Common myeloid progenitor, CD34-positive (primary cell): ENCODE data around the gene POMGNT1.

Source experiments
- CTCF ChIA-PET: fragments of 350-600 bp; sonication (Branson Sonifier 250); formaldehyde crosslinking; loops from one replicate; lab custom pipeline; 2021; ENCODE audit warnings: antibody characterized with exemption; lab: Charles Lee
- POLR2A ChIA-PET: fragments of 350-600 bp; sonication (Branson Sonifier 250); formaldehyde crosslinking; loops from one replicate; lab custom pipeline; 2021; ENCODE audit warnings: antibody characterized with exemption; lab: Charles Lee
- DNase-seq, 3 donors: peaks; one replicate each; pipeline versions ENCODE4 v3.0.0 to v3.0.0-alpha.2; 2013
- H3K27ac ChIP-seq, 2 experiments: 1 replicate in 1 of 2; 2 replicates in 1 of 2; pipeline ENCODE4 v1.7.0; 2013; ENCODE audit warnings: inconsistent platforms in 2 of 2, low read length in 2 of 2, mild to moderate bottlenecking in 2 of 2, low read depth in 1 of 2, moderate library complexity in 1 of 2; ENCODE audit not compliant: severe bottlenecking in 2 of 2, insufficient read depth in 1 of 2, poor library complexity in 1 of 2
- H3K27me3 ChIP-seq, 5 experiments: replicated peaks in 2 of 5; 1 replicate in 3 of 5; 2 replicates in 2 of 5; pipeline versions ENCODE4 v1.6.1 to v1.7.0; 2013; ENCODE audit warnings: low read length in 4 of 5, mild to moderate bottlenecking in 2 of 5, moderate library complexity in 2 of 5, inconsistent platforms in 1 of 5; ENCODE audit not compliant: insufficient read depth in 5 of 5, control insufficient read depth in 4 of 5
- H3K36me3 ChIP-seq, 4 experiments: 1 replicate in 2 of 4; 2 replicates in 2 of 4; pipeline versions ENCODE4 v1.6.1 to v1.7.0; 2013; ENCODE audit warnings: low read length in 3 of 4, control low read depth in 1 of 4, mild to moderate bottlenecking in 1 of 4; ENCODE audit not compliant: control insufficient read depth in 4 of 4, insufficient read depth in 4 of 4
- H3K4me1 ChIP-seq, 4 experiments: 1 replicate in 3 of 4; 2 replicates in 1 of 4; pipeline versions ENCODE4 v1.6.1 to v1.7.1; 2013; ENCODE audit warnings: low read length in 3 of 4, mild to moderate bottlenecking in 3 of 4, control low read depth in 1 of 4, inconsistent platforms in 1 of 4, moderate library complexity in 1 of 4; ENCODE audit not compliant: control insufficient read depth in 4 of 4, insufficient read depth in 4 of 4; ENCODE audit errors: control extremely low read depth in 1 of 4
- H3K4me3 ChIP-seq, 7 experiments: 1 replicate in 4 of 7; 2 replicates in 3 of 7; pipeline versions ENCODE4 v1.5.1 to v1.7.0; 2013; ENCODE audit warnings: mild to moderate bottlenecking in 7 of 7, low read length in 6 of 7, moderate library complexity in 6 of 7, inconsistent platforms in 2 of 7, low read depth in 2 of 7, control low read depth in 1 of 7; ENCODE audit not compliant: insufficient read depth in 4 of 7, control insufficient read depth in 1 of 7; ENCODE audit errors: extremely low read depth in 1 of 7
- H3K9me3 ChIP-seq, 5 experiments: 1 replicate in 4 of 5; 2 replicates in 1 of 5; pipeline versions ENCODE4 v1.6.1 to v1.7.1; 2013; ENCODE audit warnings: low read length in 4 of 5, mild to moderate bottlenecking in 2 of 5, inconsistent platforms in 1 of 5, low read depth in 1 of 5, moderate library complexity in 1 of 5; ENCODE audit not compliant: control insufficient read depth in 4 of 5, insufficient read depth in 2 of 5; ENCODE audit errors: control extremely low read depth in 1 of 5
- WGBS: methylation state at CpG from one replicate; pipeline ENCODE4 v1.1.5; 2013; ENCODE audit not compliant: insufficient coverage; 5-methylcytosine and 5-hydroxymethylcytosine counted together

POMGNT1 gene

DNA sequence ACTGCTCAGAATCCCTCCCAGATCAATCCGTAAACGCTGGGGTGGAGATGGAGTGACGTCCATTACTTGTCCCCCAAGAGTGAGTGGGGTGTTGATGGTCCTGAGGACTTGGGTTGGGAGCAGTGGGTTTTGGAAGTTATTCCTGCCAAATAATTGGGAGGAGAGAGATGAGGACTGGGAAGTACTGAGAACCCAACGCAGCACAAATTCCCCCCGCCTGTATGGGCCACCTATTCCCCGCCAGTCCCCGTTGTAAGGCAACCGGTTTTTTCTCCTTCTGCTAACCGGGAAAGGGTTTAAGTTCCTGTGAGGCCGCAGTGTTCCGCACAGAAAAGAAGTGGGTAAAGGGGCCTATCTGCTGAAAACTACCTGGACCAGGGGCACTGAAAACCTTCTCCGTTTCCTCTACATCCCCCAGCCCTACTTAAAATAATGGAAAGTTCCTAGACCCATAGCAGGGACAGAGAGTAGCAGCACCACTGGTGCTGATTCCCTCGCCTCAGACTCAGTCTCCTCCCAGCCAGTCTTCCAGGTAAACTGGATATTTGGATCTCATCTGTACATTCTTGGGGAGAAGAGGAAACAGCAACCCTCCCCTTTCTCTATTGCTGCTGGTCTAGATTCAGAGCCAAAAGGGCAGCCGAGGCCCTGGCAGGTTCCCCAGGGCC, 5.6 kb upstream of the POMGNT1 start:
- WGBS, result 0% methylated on average over 5 of the region's 14 CpGs
- ChIA-PET CTCF (interaction anchor here (1.1 kb wide), 2 partner anchors 18 to 20 kb away, joined by 3 to 5 read pairs; no protein-coding TSS in a partner anchor), POLR2A (no interaction called here)
- DNase-seq, result peak in 1 of 3 donors; percentile 8
- Histone ChIP-seq H3K27ac (peak overlapping the region in 1 of 2 experiments; percentile 60), H3K4me1 (peaks cover 3 to 30% (median 24%) of the 10 kb centered on the region in 4 experiments), H3K4me3 (peak overlapping the region; percentile 61 to 96 (median 78)), H3K9me3 (no peaks in the 10 kb centered on the region), H3K27me3 (no peaks in the 10 kb centered on the region), H3K36me3 (no peaks in the 10 kb centered on the region)

DNA sequence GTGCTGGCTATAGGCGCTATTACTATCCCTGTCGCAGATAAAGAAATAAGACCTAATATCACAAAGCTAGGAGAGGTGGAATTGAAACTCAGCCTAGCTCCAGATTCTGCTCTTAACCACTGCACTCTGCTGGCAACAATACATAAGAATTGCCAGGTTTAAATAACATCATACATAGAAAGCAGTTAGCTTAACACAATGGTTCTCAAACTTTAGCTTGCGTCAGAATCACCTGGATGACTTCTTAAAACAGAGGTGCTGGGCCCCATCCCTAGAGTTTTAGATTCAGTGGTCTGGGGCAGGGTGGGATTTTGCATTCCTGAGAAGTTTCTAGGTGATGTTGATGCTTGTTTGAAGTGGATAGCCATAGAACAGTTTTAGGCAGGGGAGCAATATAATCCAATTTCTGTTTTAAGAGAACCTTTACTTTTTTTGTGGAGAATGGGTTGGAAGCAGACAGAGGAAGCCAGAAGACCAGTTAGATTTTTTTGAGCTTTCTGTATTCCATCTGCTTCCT, 1.1 kb upstream of the POMGNT1 start:
- H3K36me3 ChIP-seq, result peaks cover 0 to 22% (median 8%) of the 10 kb centered on the region in 4 experiments
- ChIA-PET CTCF (interaction anchor here (0.6 to 2.6 kb wide), 2 partner anchors 24 to 226 kb away, joined by 3 to 12 read pairs; no protein-coding TSS in a partner anchor), POLR2A (no interaction called here)
- H3K9me3 ChIP-seq, result no peaks in the 10 kb centered on the region
- DNase-seq, result peak in 1 of 3 donors; percentile 6
- peak overlapping the region in 3 of 7 experiments; percentile 71 to 89 (median 84) for H3K4me3 ChIP-seq
- 100% methylated on average over 1 of the region's 3 CpGs for WGBS
- H3K27ac ChIP-seq, result peak overlapping the region in 1 of 2 experiments; percentile 73
- peaks cover 5 to 36% (median 35%) of the 10 kb centered on the region in 4 experiments for H3K4me1 ChIP-seq
- no peaks in the 10 kb centered on the region for H3K27me3 ChIP-seq

DNA sequence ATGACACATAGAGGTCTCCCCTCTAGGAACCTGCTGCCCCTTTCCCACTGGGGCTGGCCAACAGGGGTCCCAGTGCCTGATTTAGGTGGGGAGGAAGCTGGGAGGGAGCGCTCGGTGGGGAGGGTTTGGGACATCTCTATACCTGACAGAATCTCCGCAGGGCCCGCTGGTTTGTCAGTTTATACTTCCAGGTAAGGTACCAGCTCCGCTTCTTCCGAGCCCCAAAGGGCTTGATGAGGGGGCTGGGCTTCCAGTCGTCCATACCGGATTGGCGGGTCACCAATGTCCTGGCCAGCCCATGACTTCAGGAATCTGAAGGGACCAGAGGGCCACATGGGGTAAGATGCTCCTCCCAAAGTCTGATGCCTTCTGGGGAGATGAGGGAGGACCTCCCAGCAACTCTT, 672 bp downstream of the POMGNT1 start:
- H3K27me3 ChIP-seq, result no peaks in the 10 kb centered on the region
- H3K36me3 ChIP-seq, result peaks cover 3 to 39% (median 21%) of the 10 kb centered on the region in 4 experiments
- no peaks in the 10 kb centered on the region for H3K9me3 ChIP-seq
- peak overlapping the region in 1 of 2 experiments; percentile 80 for H3K27ac ChIP-seq
- CTCF ChIA-PET, result interaction anchor here (2.6 kb wide), 1 partner anchor 26 kb away, joined by 12 read pairs; no protein-coding TSS in a partner anchor
- 87% methylated on average over 9 of the region's 9 CpGs for WGBS
- peaks cover 2 to 21% (median 19%) of the 10 kb centered on the region in 4 experiments for H3K4me1 ChIP-seq
- POLR2A ChIA-PET, result no interaction called here
- H3K4me3 ChIP-seq, result peak overlapping the region; percentile 56 to 91 (median 82)
- DNase-seq, result no peak

DNA sequence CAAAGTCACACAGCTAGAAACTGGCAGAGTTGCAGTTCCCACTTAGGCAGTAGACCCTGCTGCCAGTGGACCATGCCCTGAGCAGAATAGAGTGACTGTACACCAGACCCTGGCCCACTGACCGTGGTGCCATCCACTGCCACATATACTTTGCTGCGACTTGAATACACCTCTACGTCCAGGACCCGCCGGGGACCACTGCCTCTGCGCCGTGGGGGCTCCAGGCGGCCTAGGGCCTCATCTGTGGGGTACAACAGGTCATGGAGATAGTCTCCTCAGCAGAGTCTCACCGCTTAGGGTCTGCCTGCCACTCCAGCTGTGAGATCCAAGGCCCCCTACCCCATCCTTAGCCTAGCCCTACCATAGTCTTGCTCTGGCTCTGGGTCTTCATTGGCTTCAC, 1.6 kb downstream of the POMGNT1 start:
- Histone ChIP-seq H3K4me1 (peaks cover 2 to 20% (median 19%) of the 10 kb centered on the region in 4 experiments), H3K9me3 (no peaks in the 10 kb centered on the region), H3K27ac (no peak overlapping the region), H3K4me3 (no peak overlapping the region), H3K27me3 (no peaks in the 10 kb centered on the region), H3K36me3 (peaks cover 9 to 47% (median 28%) of the 10 kb centered on the region in 4 experiments)
- DNase-seq, result no peak
- WGBS, result 95% methylated on average over 9 of the region's 9 CpGs
- CTCF ChIA-PET, result interaction anchor here (0.7 to 1.6 kb wide), 2 partner anchors 9 to 159 kb away, joined by 3 read pairs; no protein-coding TSS in a partner anchor
- POLR2A ChIA-PET, result no interaction called here

DNA sequence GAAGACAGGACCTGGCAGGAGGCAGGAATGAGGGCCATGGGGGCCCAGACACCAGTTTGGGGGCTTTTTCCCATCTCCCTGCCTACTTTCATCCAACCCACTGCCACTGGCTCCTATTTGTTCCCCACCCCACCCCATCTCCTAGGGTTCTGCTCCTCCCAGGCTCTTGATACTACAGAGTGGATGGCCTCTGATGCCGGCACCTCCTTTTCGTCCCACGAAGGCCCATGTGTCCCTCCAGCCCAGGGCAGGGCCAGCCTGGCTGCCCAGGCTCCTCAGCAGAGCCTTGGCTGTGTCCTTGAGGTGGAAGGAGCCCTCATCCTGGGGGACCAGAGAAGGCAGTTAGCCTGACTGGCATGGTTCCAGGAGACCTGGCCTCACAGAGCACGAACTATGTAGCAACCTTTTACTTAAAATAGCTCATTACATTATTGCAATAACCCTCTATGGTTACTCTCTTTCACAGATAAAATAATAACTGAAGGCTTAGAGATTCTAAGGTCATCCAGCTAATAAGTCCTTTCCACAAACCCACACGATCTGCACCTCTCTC, 3.5 kb downstream of the POMGNT1 start:
- DNase-seq, result no peak
- no peak overlapping the region for H3K4me3 ChIP-seq
- no peak overlapping the region for H3K27ac ChIP-seq
- POLR2A ChIA-PET, result interaction anchor here (0.6 kb wide), 1 partner anchor 660 kb away, joined by 7 read pairs; no protein-coding TSS in a partner anchor
- H3K9me3 ChIP-seq, result no peaks in the 10 kb centered on the region
- peaks cover 2 to 20% (median 19%) of the 10 kb centered on the region in 4 experiments for H3K4me1 ChIP-seq
- H3K27me3 ChIP-seq, result no peaks in the 10 kb centered on the region
- peaks cover 12 to 61% (median 38%) of the 10 kb centered on the region in 4 experiments for H3K36me3 ChIP-seq
- WGBS, result 78% methylated on average over 3 of the region's 5 CpGs
- CTCF ChIA-PET, result interaction anchor here (1.1 to 1.6 kb wide), 4 partner anchors 11 to 157 kb away, joined by 3 to 4 read pairs (median 3); no protein-coding TSS in a partner anchor

DNA sequence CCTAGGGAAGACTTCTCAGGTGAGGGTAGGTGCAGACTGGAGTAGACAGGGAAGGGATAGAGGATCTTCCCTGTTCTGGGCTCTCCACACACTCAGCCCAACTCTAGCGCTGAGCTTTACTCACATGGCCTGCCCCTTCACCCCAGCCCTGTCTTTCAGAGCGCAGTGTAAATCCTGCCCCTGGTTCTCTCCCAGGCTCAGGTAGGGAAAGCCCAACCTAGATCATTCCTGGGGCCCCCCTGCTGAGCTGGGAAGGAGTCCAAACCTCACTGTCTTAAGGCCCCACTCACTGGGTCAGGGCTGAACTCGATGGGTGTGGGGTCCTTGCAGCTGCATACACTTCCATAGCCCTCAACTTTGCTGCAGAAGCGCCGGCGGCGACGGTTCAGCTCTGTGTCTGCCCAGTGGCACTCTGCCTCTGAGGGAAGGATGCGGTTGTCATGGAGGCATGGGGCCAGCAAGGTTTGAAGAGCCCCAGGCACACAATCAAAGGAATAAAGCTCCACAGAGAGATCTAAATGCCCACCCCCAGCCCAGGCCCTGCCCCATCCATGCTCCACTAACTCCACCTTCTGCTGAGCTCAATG, 4.2 kb downstream of the POMGNT1 start:
- Histone ChIP-seq H3K4me3 (no peak overlapping the region), H3K27me3 (no peaks in the 10 kb centered on the region), H3K36me3 (peaks cover 12 to 67% (median 41%) of the 10 kb centered on the region in 4 experiments), H3K9me3 (no peaks in the 10 kb centered on the region), H3K4me1 (peaks cover 2 to 16% (median 15%) of the 10 kb centered on the region in 4 experiments), H3K27ac (no peak overlapping the region)
- 98% methylated on average over 8 of the region's 9 CpGs for WGBS
- DNase-seq, result no peak
- POLR2A ChIA-PET, result no interaction called here
- CTCF ChIA-PET, result interaction anchor here (0.6 to 1.1 kb wide), 3 partner anchors 8 to 12 kb away, joined by 3 to 4 read pairs (median 3); no protein-coding TSS in a partner anchor
